ENCODE data around the gene RPTOR.
"Not testable (repeated sequence)": the region's sequence is repeated elsewhere in the genome, so short reads cannot be mapped to it uniquely, and the experiment has no call there.

RPTOR gene

GRCh38 chr17:80504686-80505413, 39.8 kb upstream of the RPTOR start:
- TF ChIP-seq TSHZ2 (CRISPR knock-in tag; IDR thresholded peaks at IDR 0.05) (no peak), ZFP3 (CRISPR knock-in tag; IDR thresholded peaks at IDR 0.05) (no peak), TOX (CRISPR knock-in tag; IDR thresholded peaks at IDR 0.05; ENCODE audit: borderline replicate concordance) (no peak), ZNF70 (CRISPR knock-in tag; IDR thresholded peaks at IDR 0.05) (no peak), PPARA (CRISPR knock-in tag; IDR thresholded peaks at IDR 0.05; ENCODE audit: borderline replicate concordance) (no peak), CREB5 (CRISPR knock-in tag; IDR thresholded peaks at IDR 0.05; ENCODE audit: low read depth) (no peak), ISL1 (CRISPR knock-in tag; IDR thresholded peaks at IDR 0.05) (no peak), OSR1 (CRISPR knock-in tag; IDR thresholded peaks at IDR 0.05) (no peak), GLIS3 (CRISPR knock-in tag; IDR thresholded peaks at IDR 0.05) (no peak), ZNF565 (CRISPR knock-in tag; conservative IDR thresholded peaks at IDR 0.05; ENCODE audit: low read depth) (no peak), ARNTL (CRISPR knock-in tag; IDR thresholded peaks at IDR 0.05; ENCODE audit: borderline replicate concordance, low read depth) (no peak), TCF4 (CRISPR knock-in tag; IDR thresholded peaks at IDR 0.05; ENCODE audit: borderline replicate concordance) (no peak), CSRNP3 (CRISPR knock-in tag; IDR thresholded peaks at IDR 0.05) (no peak), BACH2 (CRISPR knock-in tag; IDR thresholded peaks at IDR 0.05; ENCODE audit: borderline replicate concordance) (no peak), ESRRG (CRISPR knock-in tag; IDR thresholded peaks at IDR 0.05) (no peak), CSDC2 (CRISPR knock-in tag; IDR thresholded peaks at IDR 0.05) (no peak)
- ATAC-seq: peak; percentile 58

GRCh38 chr17:80507177-80507576, 37.5 kb upstream of the RPTOR start:
- ATAC-seq: not testable (repeated sequence)

GRCh38 chr17:80507965-80508364, 36.7 kb upstream of the RPTOR start:
- no peak for ATAC-seq
- TF ChIP-seq ISL1 (CRISPR knock-in tag; IDR thresholded peaks at IDR 0.05): no peak
- TF ChIP-seq BACH2 (CRISPR knock-in tag; IDR thresholded peaks at IDR 0.05; ENCODE audit: borderline replicate concordance): no peak
- TF ChIP-seq ZC3H10 (CRISPR knock-in tag; IDR thresholded peaks at IDR 0.05): no peak
- no peak for TF ChIP-seq CREB5 (CRISPR knock-in tag; IDR thresholded peaks at IDR 0.05; ENCODE audit: low read depth)
- TF ChIP-seq POU6F1 (CRISPR knock-in tag; IDR thresholded peaks at IDR 0.05; ENCODE audit: borderline replicate concordance, low read depth): no peak
- no peak for TF ChIP-seq CSRNP3 (CRISPR knock-in tag; IDR thresholded peaks at IDR 0.05)
- TF ChIP-seq TCF4 (CRISPR knock-in tag; IDR thresholded peaks at IDR 0.05; ENCODE audit: borderline replicate concordance): no peak
- no peak for TF ChIP-seq ARNTL (CRISPR knock-in tag; IDR thresholded peaks at IDR 0.05; ENCODE audit: borderline replicate concordance, low read depth)
- no peak for TF ChIP-seq ZFP3 (CRISPR knock-in tag; IDR thresholded peaks at IDR 0.05)
- TF ChIP-seq OSR1 (CRISPR knock-in tag; IDR thresholded peaks at IDR 0.05): no peak
- no peak for TF ChIP-seq ZNF8 (CRISPR knock-in tag; IDR thresholded peaks at IDR 0.05)
- TF ChIP-seq TSHZ2 (CRISPR knock-in tag; IDR thresholded peaks at IDR 0.05): no peak
- no peak for TF ChIP-seq SNAI2 (CRISPR knock-in tag; IDR thresholded peaks at IDR 0.05)
- no peak for TF ChIP-seq ESRRG (CRISPR knock-in tag; IDR thresholded peaks at IDR 0.05)
- no peak for TF ChIP-seq ZNF565 (CRISPR knock-in tag; conservative IDR thresholded peaks at IDR 0.05; ENCODE audit: low read depth)
- TF ChIP-seq PATZ1 (CRISPR knock-in tag; IDR thresholded peaks at IDR 0.05; ENCODE audit: borderline replicate concordance): no peak

All from SK-N-SH treated with all-trans-retinoic acid at 6 μM for 48 hours (cell line).